Measurements from ENCODE around the gene SSBP2. TPM values are rescaled to one million over a fixed set of nuclear protein-coding genes. Genes with fewer than 3 reads are reported as not detected.
"Not testable (repeated sequence)": the region's sequence is repeated elsewhere in the genome, so short reads cannot be mapped to it uniquely, and the experiment has no call there.

The SSBP2 gene
- total RNA-seq, 1 donor from 2014 or later = 47.9 TPM

DNA sequence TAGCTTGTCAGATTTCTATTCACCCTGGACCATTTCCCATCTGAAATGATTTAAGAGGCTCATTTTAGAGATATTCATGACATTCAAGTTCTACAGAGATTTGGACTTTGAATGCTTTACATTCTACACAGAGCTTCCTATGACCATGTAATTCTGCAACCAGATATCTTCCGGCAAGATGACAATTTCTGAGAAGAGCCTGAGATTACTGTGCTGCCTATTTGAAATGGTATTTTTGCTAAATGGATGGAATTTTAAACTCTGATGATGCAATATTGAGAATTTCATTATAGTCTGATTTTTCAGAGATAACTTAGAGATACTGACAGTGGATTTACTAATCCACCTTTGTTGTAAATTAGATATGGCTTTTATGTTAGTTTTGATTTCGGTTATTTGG lies 341.0 kb downstream of the SSBP2 start:
- H3K4me1 Mint-ChIP-seq (ENCODE audit: low read depth) = peaks cover 17% of the 10 kb centered on the region
- H3K4me3 Mint-ChIP-seq (ENCODE audit: unreplicated experiment) = no peak overlapping the region
- no peak overlapping the region for H3K27ac Mint-ChIP-seq (ENCODE audit: unreplicated experiment)
- no peaks in the 10 kb centered on the region for H3K27me3 Mint-ChIP-seq (ENCODE audit: low read depth)
- H3K9me3 Mint-ChIP-seq (ENCODE audit: low read depth) = no peaks in the 10 kb centered on the region
- TF ChIP-seq, protein P1, sequence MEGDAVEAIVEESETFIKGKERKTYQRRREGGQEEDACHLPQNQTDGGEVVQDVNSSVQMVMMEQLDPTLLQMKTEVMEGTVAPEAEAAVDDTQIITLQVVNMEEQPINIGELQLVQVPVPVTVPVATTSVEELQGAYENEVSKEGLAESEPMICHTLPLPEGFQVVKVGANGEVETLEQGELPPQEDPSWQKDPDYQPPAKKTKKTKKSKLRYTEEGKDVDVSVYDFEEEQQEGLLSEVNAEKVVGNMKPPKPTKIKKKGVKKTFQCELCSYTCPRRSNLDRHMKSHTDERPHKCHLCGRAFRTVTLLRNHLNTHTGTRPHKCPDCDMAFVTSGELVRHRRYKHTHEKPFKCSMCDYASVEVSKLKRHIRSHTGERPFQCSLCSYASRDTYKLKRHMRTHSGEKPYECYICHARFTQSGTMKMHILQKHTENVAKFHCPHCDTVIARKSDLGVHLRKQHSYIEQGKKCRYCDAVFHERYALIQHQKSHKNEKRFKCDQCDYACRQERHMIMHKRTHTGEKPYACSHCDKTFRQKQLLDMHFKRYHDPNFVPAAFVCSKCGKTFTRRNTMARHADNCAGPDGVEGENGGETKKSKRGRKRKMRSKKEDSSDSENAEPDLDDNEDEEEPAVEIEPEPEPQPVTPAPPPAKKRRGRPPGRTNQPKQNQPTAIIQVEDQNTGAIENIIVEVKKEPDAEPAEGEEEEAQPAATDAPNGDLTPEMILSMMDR (IDR thresholded peaks at IDR 0.05) = no peak
- no peak for DNase-seq (ENCODE audit: low spot score)
- H3K36me3 Mint-ChIP-seq (ENCODE audit: low read depth) = no peaks in the 10 kb centered on the region

DNA sequence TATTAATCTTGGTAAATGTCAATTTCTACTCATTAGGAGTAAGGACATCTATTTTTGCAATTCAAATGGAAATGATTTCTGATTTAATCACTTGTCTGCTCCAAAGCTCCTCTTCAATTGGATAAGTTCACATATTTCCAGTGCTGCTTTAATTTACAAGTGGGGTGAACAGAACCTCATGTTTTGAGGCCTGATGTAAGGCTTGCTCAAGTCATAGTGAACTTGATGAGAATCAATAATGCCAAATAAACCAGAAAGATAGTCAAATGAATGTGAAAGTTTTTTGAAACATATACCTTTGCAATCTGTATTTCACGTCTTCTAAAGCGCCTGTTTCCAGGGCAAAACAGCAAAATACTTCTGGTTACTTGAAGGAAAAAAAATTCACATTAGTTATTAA lies 341.5 kb downstream of the SSBP2 start:
- no peak overlapping the region for H3K4me3 Mint-ChIP-seq (ENCODE audit: unreplicated experiment)
- TF ChIP-seq, protein P1 (IDR thresholded peaks at IDR 0.05) = no peak
- H3K9me3 Mint-ChIP-seq (ENCODE audit: low read depth) = no peaks in the 10 kb centered on the region
- H3K27ac Mint-ChIP-seq (ENCODE audit: unreplicated experiment) = no peak overlapping the region
- H3K36me3 Mint-ChIP-seq (ENCODE audit: low read depth) = no peaks in the 10 kb centered on the region
- H3K27me3 Mint-ChIP-seq (ENCODE audit: low read depth) = no peaks in the 10 kb centered on the region
- no peak for DNase-seq (ENCODE audit: low spot score)
- H3K4me1 Mint-ChIP-seq (ENCODE audit: low read depth) = peaks cover 17% of the 10 kb centered on the region

DNA sequence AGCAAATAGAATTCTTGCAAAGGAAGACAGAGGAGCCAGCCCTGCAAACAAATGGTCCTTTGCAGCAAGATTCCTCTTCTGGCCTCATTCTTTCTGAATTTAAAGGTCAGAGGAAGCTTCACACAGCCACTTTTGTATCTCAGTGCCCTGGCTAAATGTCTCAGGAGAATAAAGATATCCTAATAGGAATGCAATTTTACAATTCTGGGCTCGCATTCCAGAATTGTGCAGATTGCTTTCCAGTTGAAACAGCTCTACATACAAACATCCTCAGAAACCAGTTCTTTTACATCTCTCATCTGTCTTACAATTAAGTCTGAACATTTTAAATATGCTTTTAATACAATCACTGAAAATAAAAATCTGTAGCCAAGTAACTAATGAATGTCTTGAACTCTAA lies 342.4 kb downstream of the SSBP2 start:
- TF ChIP-seq, protein P1 (IDR thresholded peaks at IDR 0.05) = no peak
- Mint-ChIP-seq H3K27ac (ENCODE audit: unreplicated experiment) (no peak overlapping the region), H3K4me3 (ENCODE audit: unreplicated experiment) (no peak overlapping the region), H3K36me3 (ENCODE audit: low read depth) (no peaks in the 10 kb centered on the region), H3K9me3 (ENCODE audit: low read depth) (no peaks in the 10 kb centered on the region), H3K4me1 (ENCODE audit: low read depth) (peaks cover 17% of the 10 kb centered on the region), H3K27me3 (ENCODE audit: low read depth) (no peaks in the 10 kb centered on the region)
- DNase-seq (ENCODE audit: low spot score) = no peak

DNA sequence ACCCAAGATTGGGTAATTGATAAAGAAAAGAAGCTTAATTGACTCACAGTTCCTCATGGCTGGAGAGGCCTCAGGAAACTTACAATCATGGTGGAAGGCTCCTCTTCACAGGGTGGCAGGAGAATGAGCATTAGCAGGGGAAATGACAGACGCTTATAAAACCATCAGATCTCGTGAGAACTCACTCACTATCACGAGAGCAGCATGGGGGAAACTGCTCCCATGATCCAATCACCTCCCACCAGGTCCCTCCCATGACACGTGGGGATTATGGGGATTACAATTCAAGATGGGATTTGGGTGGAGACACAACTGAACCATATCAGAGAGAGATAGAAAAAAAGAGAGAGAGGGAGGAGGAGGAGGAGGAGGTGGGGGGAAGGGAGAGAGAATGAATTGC lies 343.1 kb downstream of the SSBP2 start:
- H3K27me3 Mint-ChIP-seq (ENCODE audit: low read depth); DNase-seq (ENCODE audit: low spot score); H3K9me3 Mint-ChIP-seq (ENCODE audit: low read depth); H3K27ac Mint-ChIP-seq (ENCODE audit: unreplicated experiment); H3K4me3 Mint-ChIP-seq (ENCODE audit: unreplicated experiment); H3K36me3 Mint-ChIP-seq (ENCODE audit: low read depth): not testable (repeated sequence)
- H3K4me1 Mint-ChIP-seq (ENCODE audit: low read depth) = peaks cover 17% of the 10 kb centered on the region

DNA sequence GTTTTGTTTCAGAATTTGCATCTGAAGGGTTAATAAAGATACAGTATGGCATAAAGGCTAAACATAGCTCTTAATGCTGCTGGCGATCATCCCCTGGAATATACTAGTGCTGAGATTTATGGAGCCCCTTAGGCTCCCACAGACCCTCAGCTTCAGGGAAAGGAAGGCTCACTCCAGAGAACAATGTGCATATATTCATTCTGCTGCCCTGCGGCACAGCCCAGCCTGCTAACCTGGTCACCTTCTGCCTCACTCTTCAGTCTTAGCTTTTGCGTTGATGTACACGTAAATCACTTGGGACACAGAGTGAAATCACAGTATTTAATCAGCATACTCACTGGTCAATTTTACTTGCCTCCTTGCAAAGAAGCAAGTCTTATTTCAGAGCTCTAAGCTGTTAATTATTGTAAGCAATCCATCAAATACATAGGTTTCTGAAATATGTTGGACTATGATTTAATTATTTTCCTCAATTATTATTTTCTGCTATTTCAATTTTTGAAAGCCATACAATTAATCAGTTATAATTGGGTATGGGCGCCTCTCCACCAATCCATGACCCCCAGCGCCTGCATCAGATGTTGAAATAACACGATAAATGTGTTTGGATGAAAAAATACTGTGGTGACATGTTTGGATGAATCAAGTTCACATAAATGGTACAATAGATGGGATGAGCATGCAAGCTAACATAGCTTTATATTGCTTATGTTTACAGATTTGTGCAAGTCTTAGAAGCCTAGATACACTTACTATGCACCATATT lies 345.6 kb downstream of the SSBP2 start:
- H3K4me3 Mint-ChIP-seq (ENCODE audit: unreplicated experiment) = no peak overlapping the region
- TF ChIP-seq, protein P1 (IDR thresholded peaks at IDR 0.05) = no peak

More for the DNA sequence above, 345.6 kb downstream of the SSBP2 start:
- no peaks in the 10 kb centered on the region for H3K9me3 Mint-ChIP-seq (ENCODE audit: low read depth)
- peaks cover 17% of the 10 kb centered on the region for H3K4me1 Mint-ChIP-seq (ENCODE audit: low read depth)
- no peaks in the 10 kb centered on the region for H3K36me3 Mint-ChIP-seq (ENCODE audit: low read depth)
- no peaks in the 10 kb centered on the region for H3K27me3 Mint-ChIP-seq (ENCODE audit: low read depth)
- no peak for DNase-seq (ENCODE audit: low spot score)
- H3K27ac Mint-ChIP-seq (ENCODE audit: unreplicated experiment) = no peak overlapping the region

Data from chondrocyte (in vitro differentiated cells).